IMR-90 (cell line): ENCODE data around the gene COA5.

ENCODE experiments used
- CHD1 ChIP-seq: IDR thresholded peaks from 2 replicates; pipeline ENCODE4 v1.6.1; 2012; ENCODE audit warnings: low read depth, low read length, improper control_type of control experiment
- RFX5 ChIP-seq: IDR thresholded peaks from 2 replicates; pipeline ENCODE4 v1.8.0; 2012; ENCODE audit warnings: low read depth, mild to moderate bottlenecking, low read length, moderate library complexity
- TF ChIP-seq, protein P1 (sequence below): conservative IDR thresholded peaks from 2 replicates; pipeline ENCODE4 v1.5.1; 2012; ENCODE audit warnings: mild to moderate bottlenecking, low read depth, low read length, improper control_type of control experiment

DNA sequence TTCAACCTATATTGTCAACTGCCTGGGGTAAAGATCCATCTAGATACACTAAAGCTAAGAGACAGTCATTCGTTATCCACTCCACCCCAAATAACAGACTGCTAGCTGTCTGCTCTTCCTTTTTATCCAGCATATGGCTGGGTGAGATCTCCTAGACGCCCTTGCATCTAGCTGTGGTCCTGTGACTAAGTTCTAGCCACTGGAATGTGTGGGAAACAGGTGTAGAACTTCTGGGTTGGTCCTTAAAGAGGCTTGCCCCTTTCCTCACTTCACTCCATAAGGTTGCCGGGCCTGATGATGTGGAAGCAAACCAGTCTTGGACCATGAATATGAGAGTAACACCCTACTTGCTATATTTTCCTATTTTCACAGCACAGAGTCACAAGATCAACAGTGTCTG lies 3.2 kb downstream of the COA5 start:
- TF ChIP-seq CHD1 (no peak), RFX5 (no peak)
- TF ChIP-seq, protein P1, sequence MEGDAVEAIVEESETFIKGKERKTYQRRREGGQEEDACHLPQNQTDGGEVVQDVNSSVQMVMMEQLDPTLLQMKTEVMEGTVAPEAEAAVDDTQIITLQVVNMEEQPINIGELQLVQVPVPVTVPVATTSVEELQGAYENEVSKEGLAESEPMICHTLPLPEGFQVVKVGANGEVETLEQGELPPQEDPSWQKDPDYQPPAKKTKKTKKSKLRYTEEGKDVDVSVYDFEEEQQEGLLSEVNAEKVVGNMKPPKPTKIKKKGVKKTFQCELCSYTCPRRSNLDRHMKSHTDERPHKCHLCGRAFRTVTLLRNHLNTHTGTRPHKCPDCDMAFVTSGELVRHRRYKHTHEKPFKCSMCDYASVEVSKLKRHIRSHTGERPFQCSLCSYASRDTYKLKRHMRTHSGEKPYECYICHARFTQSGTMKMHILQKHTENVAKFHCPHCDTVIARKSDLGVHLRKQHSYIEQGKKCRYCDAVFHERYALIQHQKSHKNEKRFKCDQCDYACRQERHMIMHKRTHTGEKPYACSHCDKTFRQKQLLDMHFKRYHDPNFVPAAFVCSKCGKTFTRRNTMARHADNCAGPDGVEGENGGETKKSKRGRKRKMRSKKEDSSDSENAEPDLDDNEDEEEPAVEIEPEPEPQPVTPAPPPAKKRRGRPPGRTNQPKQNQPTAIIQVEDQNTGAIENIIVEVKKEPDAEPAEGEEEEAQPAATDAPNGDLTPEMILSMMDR = no peak
